Activated effector memory CD4-positive, alpha-beta T cell treated with Interleukin-2 at 50 U/mL for 16 hours (primary cell): Measurements from ENCODE around the gene TREX2.

Experiments used
- DNase-seq: peaks from one replicate; pipeline ENCODE4 v3.0.0-alpha.2; 2020

The TREX2 gene

GRCh38 chrX:153445856-153446635, at the start of gene TREX2:
Gene TREX2 (minus strand): TSS chrX:153446056. CDS start chrX:153445430, 626 bp downstream.
- DNase-seq, result no peak

GRCh38 chrX:153495362-153495751, 49.5 kb upstream of the TREX2 start:
- no peak for DNase-seq

- no peak for DNase-seq
Measured at GRCh38 chrX:153494541-153495361, 48.9 kb upstream of the TREX2 start, which contains the start of gene BGN. Gene BGN (plus strand): TSS chrX:153494980. CDS start chrX:153504632, 9,652 bp downstream.

- DNase-seq, result no peak
Measured at GRCh38 chrX:153494061-153494460, 48.2 kb upstream of the TREX2 start.

GRCh38 chrX:153493085-153493484, 47.2 kb upstream of the TREX2 start:
- DNase-seq, result no peak

- DNase-seq, result no peak
Measured at GRCh38 chrX:153492543-153492942, 46.7 kb upstream of the TREX2 start.

- DNase-seq, result no peak
Measured at GRCh38 chrX:153491918-153492317, 46.1 kb upstream of the TREX2 start.

- no peak for DNase-seq
Measured at GRCh38 chrX:153491351-153491914, 45.6 kb upstream of the TREX2 start.

- DNase-seq, result no peak
Measured at GRCh38 chrX:153490217-153490930, 44.5 kb upstream of the TREX2 start.

GRCh38 chrX:153488231-153488914, 42.5 kb upstream of the TREX2 start:
- no peak for DNase-seq

- no peak for DNase-seq
Measured at GRCh38 chrX:153487590-153488071, 41.8 kb upstream of the TREX2 start.

- DNase-seq, result no peak
Measured at GRCh38 chrX:153486171-153486570, 40.3 kb upstream of the TREX2 start.

GRCh38 chrX:153485396-153486080, 39.7 kb upstream of the TREX2 start:
- no peak for DNase-seq

GRCh38 chrX:153482376-153483015, 36.6 kb upstream of the TREX2 start:
- DNase-seq, result no peak

GRCh38 chrX:153481043-153481442, 35.2 kb upstream of the TREX2 start:
- DNase-seq, result no peak

- no peak for DNase-seq
Measured at GRCh38 chrX:153478746-153479145, 32.9 kb upstream of the TREX2 start.

- DNase-seq, result no peak
Measured at GRCh38 chrX:153477901-153478300, 32.0 kb upstream of the TREX2 start.

- no peak for DNase-seq
Measured at GRCh38 chrX:153477364-153477857, 31.6 kb upstream of the TREX2 start.

- no peak for DNase-seq
Measured at GRCh38 chrX:153476666-153477363, 31.0 kb upstream of the TREX2 start.

GRCh38 chrX:153475751-153476281, 30.0 kb upstream of the TREX2 start:
- DNase-seq, result no peak
